ENCODE data around the gene NUMB.

The NUMB gene

DNA sequence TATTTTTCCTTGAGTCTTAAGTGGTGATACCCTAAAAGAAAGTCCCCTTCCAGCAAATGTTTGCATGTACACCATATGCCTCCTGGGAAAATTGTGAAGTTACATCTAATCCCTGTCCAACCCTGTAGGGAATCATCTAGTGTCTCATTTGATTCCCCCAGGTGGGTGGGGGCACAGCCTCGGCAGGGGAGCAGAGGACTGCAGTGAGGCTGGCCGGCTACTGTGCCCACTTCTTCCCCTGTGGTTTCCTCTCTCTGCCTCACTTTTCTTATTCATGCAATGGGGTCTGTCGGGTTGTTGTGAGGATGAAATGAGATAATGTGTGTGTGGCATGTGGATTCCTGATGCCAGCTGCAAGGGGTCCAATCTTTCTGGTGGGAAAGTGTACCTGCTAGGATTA is 215.0 kb downstream of the NUMB start:
- DNase-seq = no peak

DNA sequence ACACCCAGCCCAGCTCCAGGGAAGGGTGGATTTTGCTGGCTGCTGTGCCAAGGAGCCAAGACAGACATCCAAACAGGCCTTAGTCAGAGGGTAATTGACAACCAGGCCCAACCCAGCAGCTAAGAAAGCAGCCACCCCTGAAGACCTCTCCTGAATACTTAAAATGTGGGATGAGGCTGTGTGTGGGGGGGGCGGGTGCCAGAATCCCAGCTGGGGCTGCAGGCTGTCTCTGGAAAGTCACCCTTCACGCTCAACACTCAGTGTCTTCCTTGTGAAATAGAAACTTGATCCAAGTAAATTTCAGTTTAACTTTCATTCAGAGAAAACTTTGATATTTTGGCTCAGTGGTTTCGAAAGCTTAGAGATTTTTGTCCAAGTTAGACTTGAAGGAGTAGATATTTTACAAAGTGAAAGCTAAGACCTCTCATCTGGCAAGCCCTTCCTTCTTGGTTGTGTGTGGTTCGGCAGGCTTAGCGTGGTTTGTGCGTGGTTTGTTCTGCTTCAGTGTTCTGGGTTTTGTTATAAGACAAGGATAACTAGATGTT is 215.9 kb downstream of the NUMB start:
- no peak for DNase-seq

DNA sequence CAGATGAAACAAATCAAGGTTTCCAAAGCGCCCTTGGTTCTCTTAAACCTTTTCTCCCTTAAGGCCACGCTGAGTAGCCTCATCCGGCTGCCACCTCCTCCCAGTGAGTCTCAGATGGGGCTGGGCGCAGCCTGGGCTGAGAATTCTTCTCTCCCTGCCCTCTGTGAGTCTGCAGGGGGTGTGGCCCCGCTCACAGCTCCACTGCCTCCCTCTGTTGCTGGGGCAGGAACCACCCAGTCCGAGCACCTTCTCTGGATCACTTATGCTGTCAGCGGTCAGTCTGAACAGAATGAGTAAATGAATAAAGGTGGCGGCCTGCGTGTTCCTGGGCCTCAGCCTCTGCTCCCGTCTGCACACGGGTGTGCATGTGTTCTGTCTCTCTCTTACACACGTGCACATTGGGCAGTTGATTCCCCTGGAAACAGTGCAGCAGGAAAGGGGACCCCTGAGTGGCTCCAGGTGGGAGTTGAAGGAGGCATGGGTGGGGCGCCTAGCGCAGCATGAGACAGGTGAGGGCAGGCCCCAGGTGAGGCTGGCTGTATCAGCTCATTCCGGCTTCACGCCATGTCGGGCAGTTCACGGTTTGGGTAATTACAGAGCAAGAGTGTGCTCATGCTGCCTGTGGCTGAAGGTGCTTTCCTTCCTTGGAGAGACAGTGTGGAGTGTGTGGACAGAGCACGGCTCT is 216.7 kb downstream of the NUMB start:
- DNase-seq = no peak

- no peak for DNase-seq
Measured at GRCh38 chr14:73240816-73241480, 217.4 kb downstream of the NUMB start.

GRCh38 chr14:73239393-73240241 is 218.7 kb downstream of the NUMB start:
- DNase-seq = no peak

DNA sequence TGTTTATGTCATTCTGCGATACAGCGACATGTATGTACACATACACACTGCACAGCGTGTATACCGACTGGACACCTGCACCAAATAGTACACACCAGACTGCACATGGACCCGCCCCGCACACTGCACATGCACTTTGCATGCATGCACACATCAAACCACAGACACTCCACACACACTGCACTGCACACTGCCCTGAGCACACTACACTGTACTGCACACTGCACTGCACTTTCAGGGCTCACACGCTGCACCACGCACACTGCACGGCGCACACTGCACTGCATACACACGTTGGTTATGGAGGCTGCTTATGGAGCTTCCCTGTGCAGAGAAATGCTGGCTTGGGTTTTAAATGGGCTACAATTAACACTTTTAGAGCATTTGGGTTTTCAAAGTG is 219.4 kb downstream of the NUMB start:
- DNase-seq = no peak

- no peak for DNase-seq
Measured at GRCh38 chr14:73238424-73238852, 219.9 kb downstream of the NUMB start.

DNA sequence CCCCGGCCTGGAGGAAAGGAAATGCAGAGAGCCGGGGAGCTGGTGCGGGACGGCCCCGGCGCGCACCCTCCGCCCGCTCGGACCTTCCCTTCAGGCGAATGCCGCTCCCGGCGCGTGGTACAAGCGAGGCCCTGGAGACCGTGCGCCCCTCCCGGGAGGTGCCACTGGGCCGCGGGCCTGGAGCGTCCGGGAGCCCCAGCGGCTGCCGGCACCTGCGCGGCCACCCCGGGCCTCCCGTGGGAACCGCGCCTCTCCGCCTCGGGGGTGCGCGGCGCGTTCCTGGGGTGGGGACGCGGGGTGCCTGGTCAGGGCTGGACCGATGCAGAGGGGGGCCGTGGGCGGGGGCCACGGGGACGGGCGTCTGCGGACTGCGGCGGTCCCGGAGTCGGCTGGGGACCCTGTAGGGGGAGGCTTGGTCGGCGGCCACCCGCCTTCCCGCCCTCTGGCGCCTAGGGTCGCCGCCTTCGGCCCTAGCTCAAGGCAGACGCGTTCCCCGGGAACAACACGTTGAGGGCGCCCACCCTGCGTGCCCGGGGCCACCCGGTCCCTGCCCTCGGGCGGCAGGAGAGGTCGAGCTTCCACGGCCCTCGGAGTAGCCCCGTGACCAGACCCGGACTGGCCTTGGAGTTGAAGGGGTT is 220.4 kb downstream of the NUMB start:
- no peak for DNase-seq

- DNase-seq = no peak
Measured at GRCh38 chr14:73237219-73237785, 221.0 kb downstream of the NUMB start, which contains the start of gene PAPLN. Gene PAPLN, plus strand, starts transcription at chr14:73237506. Its CDS starts 2,273 bp downstream, at chr14:73239779.

GRCh38 chr14:73236752-73237218 is 221.6 kb downstream of the NUMB start:
- no peak for DNase-seq

- DNase-seq = no peak
Measured at GRCh38 chr14:73236157-73236556, 222.2 kb downstream of the NUMB start.

- DNase-seq = no peak
Measured at GRCh38 chr14:73235531-73236155, 222.7 kb downstream of the NUMB start.

DNA sequence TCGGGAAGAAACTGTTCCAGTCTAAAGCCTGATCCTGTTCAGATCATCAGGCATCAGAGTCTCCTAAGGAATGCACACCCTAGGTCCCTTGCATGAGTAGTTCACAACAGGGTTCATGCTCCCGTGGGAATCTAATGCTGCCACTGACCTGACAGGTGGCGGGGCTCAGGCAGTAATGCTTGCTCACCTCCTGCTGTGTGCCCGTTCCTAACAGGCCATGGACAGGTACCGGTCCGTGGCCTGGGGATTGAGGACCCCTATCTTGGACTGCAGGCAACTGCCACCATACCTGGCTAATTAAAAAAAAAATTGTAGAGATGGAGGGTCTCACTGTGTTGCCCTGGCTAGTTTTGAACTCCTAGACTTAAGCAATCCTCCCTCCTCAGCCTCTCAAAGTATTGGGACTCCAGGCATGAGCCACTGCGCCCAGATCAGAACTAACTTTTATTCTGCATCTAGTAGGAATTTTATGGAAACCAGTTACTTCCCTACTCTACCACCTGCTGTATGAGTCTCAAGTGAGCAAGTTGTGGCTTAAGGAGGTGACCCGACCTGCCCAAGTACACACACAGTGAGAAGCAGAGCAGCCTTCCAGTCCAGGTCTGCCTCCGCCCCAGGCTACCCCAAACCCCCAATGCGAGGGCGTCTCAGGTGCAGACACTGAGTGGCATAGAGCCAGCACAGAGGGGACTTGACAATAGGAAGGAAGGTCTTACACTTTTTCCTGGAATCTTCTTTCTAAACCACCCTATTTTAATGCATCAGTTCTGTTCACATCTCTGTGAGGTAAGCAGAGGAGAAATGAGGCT is 223.6 kb downstream of the NUMB start:
- no peak for DNase-seq

GRCh38 chr14:73234029-73234428 is 224.3 kb downstream of the NUMB start:
- no peak for DNase-seq

DNA sequence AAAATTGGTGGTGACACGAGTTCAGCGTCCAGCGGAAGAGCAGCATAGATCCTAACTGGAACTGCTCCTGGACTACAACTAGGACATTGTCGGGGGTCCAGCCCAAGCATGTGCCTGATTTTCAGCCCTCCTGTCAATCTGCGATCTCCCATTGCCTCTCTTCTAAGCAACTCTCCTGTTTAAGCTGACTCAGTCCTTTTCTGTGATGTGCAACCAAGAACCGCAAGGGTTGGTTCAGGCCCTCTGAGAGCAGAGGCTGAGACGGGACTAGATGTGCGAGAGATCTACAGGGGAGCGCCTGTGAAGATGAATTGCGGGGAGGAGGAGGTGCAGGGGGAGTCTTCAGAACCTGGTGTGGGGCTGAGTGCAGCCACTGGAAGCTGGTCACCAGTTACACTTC is 224.8 kb downstream of the NUMB start:
- DNase-seq = no peak

DNA sequence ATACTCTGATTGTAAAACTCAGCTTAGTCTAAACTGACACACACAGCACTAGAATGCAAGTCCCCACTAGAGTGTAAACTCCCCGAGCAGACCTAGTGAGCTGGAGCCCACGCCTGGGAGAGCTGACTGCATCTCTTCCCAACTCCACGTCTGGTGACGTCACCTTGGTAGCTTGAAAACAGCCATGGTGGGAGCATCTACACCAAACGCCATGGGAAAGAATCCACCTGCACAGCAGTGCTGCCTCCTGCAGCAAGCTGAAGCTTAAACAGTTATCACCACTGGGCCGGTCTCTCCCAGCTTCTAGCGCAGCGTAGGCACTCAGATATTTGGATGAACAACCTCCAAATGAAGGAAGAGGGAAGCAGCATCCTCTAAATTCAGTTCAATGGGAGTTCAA is 225.4 kb downstream of the NUMB start:
- DNase-seq = no peak

- DNase-seq = no peak
Measured at GRCh38 chr14:73231981-73232851, 226.1 kb downstream of the NUMB start.

GRCh38 chr14:73230051-73230450 is 228.3 kb downstream of the NUMB start:
- no peak for DNase-seq

DNA sequence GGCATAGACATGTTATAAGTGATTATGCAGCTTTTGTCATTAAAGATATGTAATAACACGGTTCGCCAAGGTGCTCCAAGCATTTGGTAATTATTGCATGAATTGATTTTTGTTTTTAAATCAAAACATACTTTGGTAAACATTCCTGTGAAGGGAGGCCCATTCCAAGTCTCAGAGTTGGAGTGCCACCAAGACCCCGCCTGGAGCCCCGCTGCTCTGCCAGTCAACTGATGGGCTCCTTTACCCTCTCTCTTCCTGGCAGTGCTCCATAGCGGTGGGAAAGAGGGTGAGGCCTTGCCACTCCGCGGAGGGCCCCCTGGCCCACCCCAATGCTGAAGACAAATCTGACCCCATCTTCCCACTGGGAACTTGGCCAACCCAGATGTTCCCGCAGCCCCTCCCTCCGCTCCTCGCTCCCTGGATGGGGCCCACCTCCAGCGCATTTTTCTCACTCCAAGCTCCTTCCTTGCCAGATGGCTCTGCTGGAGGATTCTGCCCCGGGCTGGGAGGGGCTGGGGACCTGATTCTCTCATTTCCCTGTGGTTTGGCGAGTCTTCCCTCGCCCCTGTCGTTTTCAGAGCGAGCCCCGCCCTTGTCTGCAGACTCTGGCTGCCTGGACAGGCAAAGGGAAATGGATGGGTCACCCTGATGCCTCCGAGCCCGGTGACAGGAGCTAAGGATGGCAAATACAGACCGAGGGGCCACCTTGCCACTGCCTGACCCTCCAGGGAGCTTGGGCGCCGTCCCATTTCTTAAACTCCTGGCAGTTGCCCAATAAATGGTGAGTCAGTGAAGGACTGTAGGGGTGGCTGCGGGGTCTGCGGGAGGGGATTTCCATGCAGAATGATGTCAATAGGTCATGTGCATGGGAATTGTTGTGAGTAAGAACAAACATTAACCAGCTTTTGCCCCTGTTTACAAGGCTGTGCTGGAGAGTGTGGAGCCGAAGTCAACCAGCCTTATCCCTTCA is 230.2 kb downstream of the NUMB start:
- no peak for DNase-seq

Measured in activated CD4-positive, alpha-beta T cell treated with anti-CD3 and anti-CD28 coated beads for 4 hours (primary cell).